ENCODE data around the gene ADAMTS12. TPM values are rescaled to one million over a fixed set of nuclear protein-coding genes. Genes with fewer than 3 reads are reported as not detected.

The ADAMTS12 gene
- total RNA-seq, 4 donors from 2014 or later: 0.22 to 1.2 (median 0.77) TPM

DNA sequence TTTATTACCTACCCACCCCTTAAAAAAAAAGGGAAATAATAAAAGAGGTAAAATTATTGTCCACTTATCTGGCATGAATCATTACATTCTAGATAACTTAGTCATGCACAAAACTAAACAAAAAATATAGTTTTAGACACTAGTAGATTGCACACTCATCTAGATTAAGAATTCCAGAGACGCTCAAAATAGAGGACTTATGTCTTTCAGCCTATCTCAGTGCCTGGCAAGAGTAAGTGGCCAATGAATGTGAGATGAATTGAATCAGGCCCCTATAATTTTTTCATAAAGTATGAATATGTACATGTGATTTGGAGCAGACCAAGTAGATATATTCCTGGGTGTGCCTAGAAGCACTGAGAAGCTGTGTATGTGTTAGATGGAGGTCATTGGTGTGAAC lies 42.4 kb upstream of the ADAMTS12 start:
- DNase-seq (ENCODE audit: low spot score in 2 of 2): no peak
- H3K4me3 ChIP-seq (ENCODE audit: low read depth, poor library complexity, severe bottlenecking): no peak overlapping the region
- 83 to 87% methylated on average over 1 of the region's 1 CpG for WGBS, 2 donors
- no peak for TF ChIP-seq POLR2A (IDR thresholded peaks at IDR 0.05)
- TF ChIP-seq, protein P1, sequence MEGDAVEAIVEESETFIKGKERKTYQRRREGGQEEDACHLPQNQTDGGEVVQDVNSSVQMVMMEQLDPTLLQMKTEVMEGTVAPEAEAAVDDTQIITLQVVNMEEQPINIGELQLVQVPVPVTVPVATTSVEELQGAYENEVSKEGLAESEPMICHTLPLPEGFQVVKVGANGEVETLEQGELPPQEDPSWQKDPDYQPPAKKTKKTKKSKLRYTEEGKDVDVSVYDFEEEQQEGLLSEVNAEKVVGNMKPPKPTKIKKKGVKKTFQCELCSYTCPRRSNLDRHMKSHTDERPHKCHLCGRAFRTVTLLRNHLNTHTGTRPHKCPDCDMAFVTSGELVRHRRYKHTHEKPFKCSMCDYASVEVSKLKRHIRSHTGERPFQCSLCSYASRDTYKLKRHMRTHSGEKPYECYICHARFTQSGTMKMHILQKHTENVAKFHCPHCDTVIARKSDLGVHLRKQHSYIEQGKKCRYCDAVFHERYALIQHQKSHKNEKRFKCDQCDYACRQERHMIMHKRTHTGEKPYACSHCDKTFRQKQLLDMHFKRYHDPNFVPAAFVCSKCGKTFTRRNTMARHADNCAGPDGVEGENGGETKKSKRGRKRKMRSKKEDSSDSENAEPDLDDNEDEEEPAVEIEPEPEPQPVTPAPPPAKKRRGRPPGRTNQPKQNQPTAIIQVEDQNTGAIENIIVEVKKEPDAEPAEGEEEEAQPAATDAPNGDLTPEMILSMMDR (IDR thresholded peaks at IDR 0.05): no peak
- intact Hi-C loops (cut with DNase I; ENCODE audit: low total_unique reads): loop anchor here (10.0 kb wide), 1 partner anchor 499 kb away; no protein-coding TSS in a partner anchor

DNA sequence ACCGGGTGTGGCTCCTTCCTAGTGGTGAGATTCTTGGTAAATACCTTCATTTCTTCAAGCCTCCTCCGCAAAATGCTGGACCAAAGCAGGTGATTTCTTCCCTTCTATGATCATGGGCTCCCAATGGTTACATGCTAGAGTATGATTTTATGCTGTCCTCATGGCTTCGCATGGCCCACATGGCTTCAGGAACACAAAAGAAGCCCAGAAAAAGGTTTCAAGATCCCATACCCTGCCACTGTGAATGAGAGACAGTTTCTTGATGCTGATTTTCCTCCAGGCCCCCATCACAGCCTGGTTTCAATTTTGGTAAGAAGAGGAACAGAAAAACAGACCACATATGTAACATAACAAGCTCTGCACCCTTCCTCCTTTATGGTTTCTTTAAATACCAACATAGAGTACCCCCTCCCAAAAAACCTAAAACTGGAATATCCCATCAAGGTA lies 42.0 kb upstream of the ADAMTS12 start:
- no peak for TF ChIP-seq POLR2A (IDR thresholded peaks at IDR 0.05)
- TF ChIP-seq, protein P1 (IDR thresholded peaks at IDR 0.05): no peak
- intact Hi-C loops (cut with DNase I; ENCODE audit: low total_unique reads): loop anchor here (10.0 kb wide), 1 partner anchor 499 kb away; no protein-coding TSS in a partner anchor
- no peak overlapping the region for H3K4me3 ChIP-seq (ENCODE audit: low read depth, poor library complexity, severe bottlenecking)
- 85 to 93% methylated on average over 3 of the region's 3 CpGs for WGBS, 2 donors
- DNase-seq (ENCODE audit: low spot score in 2 of 2): no peak

DNA sequence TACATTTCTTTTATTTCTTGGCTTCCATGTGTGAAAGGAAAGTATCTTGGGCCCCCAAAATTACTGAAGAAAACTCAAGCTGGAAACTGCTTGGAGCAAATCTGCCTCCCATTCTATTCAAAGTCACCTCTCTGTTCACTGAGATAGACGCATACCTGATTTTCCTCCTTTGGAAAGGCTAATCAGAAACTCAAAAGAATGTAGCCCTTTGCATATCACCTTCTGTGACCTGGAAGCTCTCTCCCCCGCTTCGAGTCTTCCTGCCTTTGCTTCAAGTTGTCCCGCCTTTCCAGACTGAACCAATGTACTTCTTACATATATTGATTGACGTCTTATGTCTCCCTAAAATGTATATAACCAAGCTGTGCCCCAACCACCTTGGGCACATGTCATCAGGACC lies 39.3 kb upstream of the ADAMTS12 start:
- intact Hi-C loops (cut with DNase I; ENCODE audit: low total_unique reads): loop anchor here (10.0 kb wide), 1 partner anchor 496 kb away; no protein-coding TSS in a partner anchor

DNA sequence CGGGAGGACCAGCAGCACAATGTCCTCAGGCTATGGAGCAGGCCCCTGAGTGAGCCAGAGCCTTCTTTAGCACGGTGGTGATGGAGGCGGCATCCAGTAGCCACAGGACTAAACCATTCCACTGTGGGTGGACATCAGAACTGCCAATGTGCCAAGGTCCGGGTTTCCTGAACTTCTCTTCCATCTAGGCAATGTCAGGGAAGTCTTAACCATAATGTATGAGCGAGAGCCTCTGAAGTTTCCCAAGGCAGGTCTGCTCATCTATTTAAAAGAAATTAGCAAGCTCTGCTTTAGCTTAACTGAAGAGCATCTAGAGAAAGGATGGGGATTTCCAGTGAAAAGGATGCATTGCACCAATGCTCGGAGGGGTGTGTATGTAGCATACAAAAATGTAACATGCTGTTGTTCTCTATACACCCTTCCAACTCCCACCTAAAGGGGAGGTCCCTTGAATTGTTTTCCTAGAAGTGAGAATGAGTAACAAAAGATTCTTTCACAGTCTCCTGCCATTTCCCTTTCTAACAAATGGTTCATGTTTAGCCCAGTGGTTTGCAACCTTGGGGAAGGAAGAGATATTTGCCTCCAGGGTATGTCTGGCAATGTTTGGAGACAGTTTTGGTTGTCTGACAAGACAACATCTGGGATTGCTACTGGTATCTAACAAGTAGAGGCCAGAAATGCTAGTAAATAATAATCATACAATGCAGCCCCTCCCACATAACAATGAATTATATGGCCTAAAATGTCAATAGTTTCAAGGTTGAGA lies 38.3 kb upstream of the ADAMTS12 start:
- intact Hi-C loops (cut with DNase I; ENCODE audit: low total_unique reads): loop anchor here (10.0 kb wide), 1 partner anchor 495 kb away; no protein-coding TSS in a partner anchor

More for the DNA sequence above, 39.3 kb upstream of the ADAMTS12 start:
- H3K4me3 ChIP-seq (ENCODE audit: low read depth, poor library complexity, severe bottlenecking): no peak overlapping the region
- WGBS, 2 donors: 79 to 82% methylated on average over 5 of the region's 5 CpGs
- no peak for DNase-seq (ENCODE audit: low spot score in 2 of 2)
- no peak for TF ChIP-seq POLR2A (IDR thresholded peaks at IDR 0.05)
- TF ChIP-seq, protein P1 (IDR thresholded peaks at IDR 0.05): no peak

DNA sequence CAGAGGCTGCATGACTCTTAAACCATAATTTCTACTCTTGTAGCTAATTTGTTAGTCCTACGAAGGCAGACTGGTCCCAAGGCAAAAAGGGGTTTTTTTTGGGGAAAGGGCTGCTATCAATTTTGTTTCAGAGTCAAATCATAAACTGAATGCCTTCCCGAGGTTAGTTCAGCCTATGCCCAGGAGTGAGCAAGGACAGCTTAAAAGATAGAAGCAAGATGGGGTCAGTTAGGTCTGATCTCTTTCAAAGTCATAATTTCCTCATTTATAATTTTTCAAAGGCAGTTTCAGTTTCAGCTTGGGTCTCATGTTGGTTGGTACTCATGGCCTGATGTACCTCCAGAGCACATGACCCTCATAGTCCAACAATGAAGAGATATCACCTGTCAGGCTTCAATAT lies 36.5 kb upstream of the ADAMTS12 start:
- DNase-seq (ENCODE audit: low spot score in 2 of 2): no peak
- intact Hi-C loops (cut with DNase I; ENCODE audit: low total_unique reads): no loop called here
- no peak overlapping the region for H3K4me3 ChIP-seq (ENCODE audit: low read depth, poor library complexity, severe bottlenecking)
- TF ChIP-seq POLR2A (IDR thresholded peaks at IDR 0.05): no peak
- TF ChIP-seq, protein P1 (IDR thresholded peaks at IDR 0.05): no peak
- whole genome bisulfite sequencing, 2 donors: 63 to 64% methylated on average over 2 of the region's 2 CpGs

More for the DNA sequence above, 38.3 kb upstream of the ADAMTS12 start:
- no peak overlapping the region for H3K4me3 ChIP-seq (ENCODE audit: low read depth, poor library complexity, severe bottlenecking)
- WGBS, 2 donors: 81 to 91% methylated on average over 6 of the region's 6 CpGs
- no peak for DNase-seq (ENCODE audit: low spot score in 2 of 2)
- no peak for TF ChIP-seq POLR2A (IDR thresholded peaks at IDR 0.05)
- TF ChIP-seq, protein P1 (IDR thresholded peaks at IDR 0.05): no peak

All from lower leg skin (tissue), 4 donors.